K562 (cell line): ENCODE measurements around the gene ROR2. TPM values are rescaled to one million over a fixed set of nuclear protein-coding genes. Genes with fewer than 3 reads are reported as not detected.

Experiments
- BCOR ChIP-seq: fragments of 450-650 bp; IDR thresholded peaks from 2 replicates; pipeline ENCODE4 v1.6.1; 2016
- CEBPZ ChIP-seq: fragments of 150-350 bp; IDR thresholded peaks from 2 replicates; pipeline ENCODE4 v1.6.1; 2014; ENCODE audit warnings: low read depth, mild to moderate bottlenecking, low read length, borderline replicate concordance
- FOSL1 ChIP-seq: fragments of 200-800 bp; sonication (Bioruptor generic); conservative IDR thresholded peaks from 2 replicates; pipeline ENCODE4 v1.6.1; 2016; ENCODE audit warnings: missing genetic modification characterization, missing compliant biosample characterization
- GTF2B ChIP-seq: IDR thresholded peaks from 2 replicates; pipeline ENCODE4 v1.6.1; 2011; ENCODE audit not compliant: insufficient read length; ENCODE audit errors: extremely low read depth
- HMGN3 ChIP-seq: IDR thresholded peaks from 2 replicates; pipeline ENCODE4 v1.6.1; 2011; ENCODE audit warnings: borderline replicate concordance, low read depth, mild to moderate bottlenecking, mixed read lengths, low read length; ENCODE audit not compliant: insufficient read length; ENCODE audit errors: extremely low read depth
- IRF9 ChIP-seq: fragments of 450-650 bp; IDR thresholded peaks from 2 replicates; pipeline ENCODE4 v1.6.1; 2016; ENCODE audit warnings: missing biosample characterization, missing genetic modification characterization
- KAT8 ChIP-seq: fragments of 450-650 bp; IDR thresholded peaks from 2 replicates; pipeline ENCODE4 v1.6.1; 2016; ENCODE audit warnings: low read depth, mild to moderate bottlenecking
- NR3C1 ChIP-seq: sonication (generic); formaldehyde crosslinking; IDR thresholded peaks from 2 replicates; pipeline ENCODE4 v1.8.1; 2022; ENCODE audit warnings: missing genetic modification reagents
- POU5F1 ChIP-seq: fragments of 150-350 bp; IDR thresholded peaks from 2 replicates; pipeline ENCODE4 v1.6.1; 2014; ENCODE audit warnings: borderline replicate concordance, low read length, low read depth, mild to moderate bottlenecking; ENCODE audit not compliant: partially characterized antibody
- SMAD1 ChIP-seq: fragments of 150-350 bp; IDR thresholded peaks from 2 replicates; pipeline ENCODE4 v1.6.1; 2014; ENCODE audit warnings: low read length, low read depth; ENCODE audit not compliant: partially characterized antibody
- SRSF1 ChIP-seq: fragments of 200-400 bp; formaldehyde crosslinking; IDR thresholded peaks from 2 replicates; pipeline ENCODE4 v1.6.1; 2017; ENCODE audit warnings: mild to moderate bottlenecking, low read depth, low read length, moderate library complexity
- TBP ChIP-seq: optimal IDR thresholded peaks from 2 replicates; pipeline ENCODE3; 2011; ENCODE audit warnings: low read depth, low read length, improper control_type of control experiment
- ZNF282 ChIP-seq: sonication (generic); formaldehyde crosslinking; IDR thresholded peaks from 2 replicates; pipeline ENCODE4 v1.8.1; 2023; ENCODE audit warnings: missing genetic modification reagents
- ZNF384 ChIP-seq: IDR thresholded peaks from 2 replicates; pipeline ENCODE4 v1.6.1; 2012; ENCODE audit warnings: low read depth, low read length, improper control_type of control experiment
- ZNF586 ChIP-seq: fragments of 450-650 bp; formaldehyde crosslinking; conservative IDR thresholded peaks from 2 replicates; pipeline ENCODE4 v1.4.0; 2020; ENCODE audit warnings: mild to moderate bottlenecking, moderate library complexity
- polyA plus RNA-seq, 8 experiments: library from polyadenylated mRNA; depleted of rRNA in 4 of 8; stranded (reverse) in 5 of 8; unstranded in 3 of 8; fragments of >200 nt; fragmentation: Nextera tagmentation in 2 of 8; fragmentation: Illumina TruSeq in 1 of 8; extraction: Ambion mirVana in 2 of 8; extraction: Trizol in 1 of 8; gene quantifications; 2 replicates each; pipeline versions ENCODE4 v1.2.1 to v1.2.3, GENCODE V29; 2011 to 2014; ENCODE audit warnings: inconsistent platforms in 1 of 8, missing spikeins in 1 of 8
- total RNA-seq, 7 experiments: library from RNA; depleted of rRNA in 6 of 7; stranded (reverse); fragments of >200 nt in 6 of 7; fragmentation: Illumina TruSeq in 2 of 7; extraction: Trizol in 2 of 7; gene quantifications; 2 replicates each; pipeline versions ENCODE4 v1.2.1 to v1.2.3, GENCODE V29; 2011 to 2021; ENCODE audit warnings: low replicate concordance in 1 of 7
- TF ChIP-seq, protein P1 (sequence below): fragments of 250-450 bp; sonication (Bioruptor Pico); IDR thresholded peaks from 2 replicates; pipeline ENCODE4 v1.9.0; 2021; ENCODE audit warnings: mild to moderate bottlenecking
- TF ChIP-seq, protein P2 (sequence below): sonication (generic); formaldehyde crosslinking; IDR thresholded peaks from 2 replicates; pipeline ENCODE4 v1.8.0; 2022; ENCODE audit warnings: mild to moderate bottlenecking, missing genetic modification reagents, borderline replicate concordance
- TF ChIP-seq, protein P3 (sequence below): fragments of 200-400 bp; formaldehyde crosslinking; IDR thresholded peaks from 2 replicates; pipeline ENCODE4 v1.6.1; 2017; ENCODE audit warnings: mild to moderate bottlenecking, low read depth, low read length, moderate library complexity

ROR2 gene
- total and polyA plus RNA-seq, 9 of the 15 experiments (the other 6 are each of a cell fraction or from before 2014, with no cell fraction given): 5.6 to 33.8 (median 15.3) TPM

DNA sequence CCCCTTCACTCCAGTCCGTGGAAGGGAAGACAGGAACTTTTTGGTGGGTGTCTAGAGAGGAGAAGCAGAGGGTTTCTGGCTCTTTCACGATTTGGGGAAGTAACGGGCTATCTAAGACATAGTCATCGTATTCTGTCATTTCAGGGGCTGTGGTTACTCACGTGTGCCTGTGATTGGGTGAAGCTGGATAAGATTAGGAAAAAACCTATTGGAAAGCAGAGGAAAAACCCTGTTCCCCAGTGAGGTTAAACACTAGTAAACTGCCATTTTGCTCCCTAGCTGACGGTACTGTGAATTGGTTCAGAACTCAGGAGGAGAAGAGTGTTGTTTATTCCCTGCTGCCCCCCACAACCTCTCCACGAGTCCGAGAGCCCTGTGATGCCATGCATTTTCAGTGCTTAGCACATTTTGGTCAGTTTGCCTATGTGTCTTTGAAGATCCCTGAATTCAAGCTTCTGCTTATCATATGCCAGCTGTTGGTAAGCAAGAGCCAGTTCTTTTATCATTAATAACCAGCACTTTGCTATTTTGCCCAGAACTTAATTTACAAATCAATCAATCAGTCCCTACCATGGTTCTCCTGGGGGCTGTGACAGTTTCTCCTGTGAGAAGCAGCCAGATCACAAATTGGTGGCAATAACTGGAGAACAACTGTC, 45.1 kb upstream of the ROR2 start (continued):
- TF ChIP-seq POU5F1 (no peak), IRF9 (no peak), HMGN3 (no peak), ZNF282 (CRISPR knock-in tag) (no peak), CEBPZ (no peak), ZNF384 (no peak), TBP (no peak), SRSF1 (no peak), NR3C1 (no peak), KAT8 (no peak), FOSL1 (tag) (peak; percentile 71), ZNF586 (CRISPR knock-in tag) (no peak), SMAD1 (no peak), GTF2B (no peak), BCOR (peak; percentile 35; the same call in 1 of the 2 replicates)
- TF ChIP-seq, protein P1, sequence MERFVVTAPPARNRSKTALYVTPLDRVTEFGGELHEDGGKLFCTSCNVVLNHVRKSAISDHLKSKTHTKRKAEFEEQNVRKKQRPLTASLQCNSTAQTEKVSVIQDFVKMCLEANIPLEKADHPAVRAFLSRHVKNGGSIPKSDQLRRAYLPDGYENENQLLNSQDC: no peak
- TF ChIP-seq, protein P2, sequence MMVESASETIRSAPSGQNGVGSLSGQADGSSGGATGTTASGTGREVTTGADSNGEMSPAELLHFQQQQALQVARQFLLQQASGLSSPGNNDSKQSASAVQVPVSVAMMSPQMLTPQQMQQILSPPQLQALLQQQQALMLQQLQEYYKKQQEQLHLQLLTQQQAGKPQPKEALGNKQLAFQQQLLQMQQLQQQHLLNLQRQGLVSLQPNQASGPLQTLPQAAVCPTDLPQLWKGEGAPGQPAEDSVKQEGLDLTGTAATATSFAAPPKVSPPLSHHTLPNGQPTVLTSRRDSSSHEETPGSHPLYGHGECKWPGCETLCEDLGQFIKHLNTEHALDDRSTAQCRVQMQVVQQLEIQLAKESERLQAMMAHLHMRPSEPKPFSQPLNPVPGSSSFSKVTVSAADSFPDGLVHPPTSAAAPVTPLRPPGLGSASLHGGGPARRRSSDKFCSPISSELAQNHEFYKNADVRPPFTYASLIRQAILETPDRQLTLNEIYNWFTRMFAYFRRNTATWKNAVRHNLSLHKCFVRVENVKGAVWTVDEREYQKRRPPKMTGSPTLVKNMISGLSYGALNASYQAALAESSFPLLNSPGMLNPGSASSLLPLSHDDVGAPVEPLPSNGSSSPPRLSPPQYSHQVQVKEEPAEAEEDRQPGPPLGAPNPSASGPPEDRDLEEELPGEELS: no peak
- TF ChIP-seq, protein P3, sequence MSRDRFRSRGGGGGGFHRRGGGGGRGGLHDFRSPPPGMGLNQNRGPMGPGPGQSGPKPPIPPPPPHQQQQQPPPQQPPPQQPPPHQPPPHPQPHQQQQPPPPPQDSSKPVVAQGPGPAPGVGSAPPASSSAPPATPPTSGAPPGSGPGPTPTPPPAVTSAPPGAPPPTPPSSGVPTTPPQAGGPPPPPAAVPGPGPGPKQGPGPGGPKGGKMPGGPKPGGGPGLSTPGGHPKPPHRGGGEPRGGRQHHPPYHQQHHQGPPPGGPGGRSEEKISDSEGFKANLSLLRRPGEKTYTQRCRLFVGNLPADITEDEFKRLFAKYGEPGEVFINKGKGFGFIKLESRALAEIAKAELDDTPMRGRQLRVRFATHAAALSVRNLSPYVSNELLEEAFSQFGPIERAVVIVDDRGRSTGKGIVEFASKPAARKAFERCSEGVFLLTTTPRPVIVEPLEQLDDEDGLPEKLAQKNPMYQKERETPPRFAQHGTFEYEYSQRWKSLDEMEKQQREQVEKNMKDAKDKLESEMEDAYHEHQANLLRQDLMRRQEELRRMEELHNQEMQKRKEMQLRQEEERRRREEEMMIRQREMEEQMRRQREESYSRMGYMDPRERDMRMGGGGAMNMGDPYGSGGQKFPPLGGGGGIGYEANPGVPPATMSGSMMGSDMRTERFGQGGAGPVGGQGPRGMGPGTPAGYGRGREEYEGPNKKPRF: no peak
